ENCODE measurements around the gene MEIOB. TPM values are rescaled to one million over a fixed set of nuclear protein-coding genes. Genes with fewer than 3 reads are reported as not detected.

MEIOB gene
- total RNA-seq, 1 experiment from 2014 or later: 1.3 TPM

GRCh38 chr16:1912215-1912543, 40.2 kb upstream of the MEIOB start:
- Histone ChIP-seq H3K14ac (ENCODE audit: insufficient read depth, low read length) (no peak overlapping the region), H4K91ac (ENCODE audit: insufficient read length, low read depth, low read length) (no peak overlapping the region), H3K4ac (ENCODE audit: low read depth, low read length) (no peak overlapping the region), H2AK5ac (ENCODE audit: insufficient read length, low read length) (no peak overlapping the region), H2BK15ac (ENCODE audit: low read depth, low read length) (no peak overlapping the region), H3K23ac (ENCODE audit: insufficient read length, low read depth, low read length) (no peak overlapping the region), H3K79me1 (ENCODE audit: insufficient read depth, low read depth, low read length, poor library complexity, severe bottlenecking) (no peaks in the 10 kb centered on the region), H3K56ac (ENCODE audit: insufficient read length, low read depth, low read length) (no peak overlapping the region), H3K18ac (ENCODE audit: insufficient read length, low read depth, low read length) (no peak overlapping the region), H3K27me3 (ENCODE audit: insufficient read depth, low read length) (peaks cover 12% of the 10 kb centered on the region), H2BK5ac (ENCODE audit: insufficient read length, low read length) (no peak overlapping the region), H2AFZ (ENCODE audit: low read length) (no peak overlapping the region), H4K8ac (replicated peaks; ENCODE audit: insufficient read length, low read depth, low read length) (no peak overlapping the region), H3K79me2 (ENCODE audit: insufficient read depth, low read length) (no peaks in the 10 kb centered on the region), H3T11ph (ENCODE audit: low read length) (no peak overlapping the region), H2BK20ac (ENCODE audit: low read depth, low read length, poor library complexity, severe bottlenecking) (no peak overlapping the region), H3K23me2 (ENCODE audit: insufficient read length, low read depth, low read length, poor library complexity, severe bottlenecking) (no peaks in the 10 kb centered on the region), H3K9me3 (ENCODE audit: control insufficient read depth, low read depth, low read length) (no peaks in the 10 kb centered on the region), H2BK120ac (ENCODE audit: low read depth, low read length, poor library complexity, severe bottlenecking) (no peak overlapping the region), H3K9ac (ENCODE audit: extremely low read depth, insufficient read length, low read length) (no peak overlapping the region), H3K4me1 (ENCODE audit: insufficient read depth, low read length) (no peaks in the 10 kb centered on the region; the same call in 1 of the 2 replicates), H4K5ac (ENCODE audit: insufficient read length, low read depth, low read length) (no peak overlapping the region), H4K20me1 (ENCODE audit: control insufficient read depth, insufficient read depth, insufficient read length) (no peaks in the 10 kb centered on the region), H3K27ac (ENCODE audit: insufficient read length, low read depth, low read length) (no peak overlapping the region), H3K4me2 (ENCODE audit: insufficient read depth, insufficient read length, low read length) (no peak overlapping the region), H2BK12ac (ENCODE audit: insufficient read length, low read depth, low read length) (no peak overlapping the region)
- no peaks in the 10 kb centered on the region for H3K36me3 Mint-ChIP-seq (ENCODE audit: insufficient read depth in 1 of 3, low read depth in 3 of 3)
- H3K4me3 Mint-ChIP-seq: no peak overlapping the region
- H3K4me1 Mint-ChIP-seq: peaks cover 3 to 49% of the 10 kb centered on the region in 2 experiments
- peaks cover 39% of the 10 kb centered on the region for H3K27me3 Mint-ChIP-seq (ENCODE audit: low read depth)
- no CpG with 5 or more reads among the region's 17 CpGs for WGBS (ENCODE audit: extremely low coverage, insufficient read length, low lambda C conversion rate)
- no peak for DNase-seq
- H3K9me3 Mint-ChIP-seq: no peaks in the 10 kb centered on the region
- TF ChIP-seq CTCF (conservative IDR thresholded peaks at IDR 0.05): no peak
- H3K27ac Mint-ChIP-seq: no peak overlapping the region; a peak in 1 of 7 replicates

Data from H9 (cell line).